Heart right ventricle (tissue), 16 donors: ENCODE data around the gene MRPL41. TPM values are rescaled to one million over a fixed set of nuclear protein-coding genes. Genes with fewer than 3 reads are reported as not detected.
A peak's percentile ranks its signal among the peaks of the same experiment; 100 is the strongest.
"Not testable (repeated sequence)": the region's sequence is repeated elsewhere in the genome, so short reads cannot be mapped to it uniquely, and the experiment has no call there.

ENCODE experiments used
- ATAC-seq, 8 donors: fragments of 200-7000 bp; cut with Tn5 transposase; one replicate each; pipeline ENCODE4 v1.9.1; 2020; ENCODE audit warnings: mild to moderate bottlenecking in 8 of 8, moderate library complexity in 8 of 8, moderate number of reproducible peaks in 1 of 8
- DNase-seq, 2 donors: peaks; one replicate each; pipeline ENCODE4 v3.0.0-alpha.2; 2020
- H3K27ac ChIP-seq, 10 donors: fragments of 200-600 bp; sonication (generic) in 2 of 10; one replicate each; pipeline versions ENCODE4 v1.5.0 to v1.8.0; 2020 to 2022; ENCODE audit warnings: mild to moderate bottlenecking in 3 of 10
- H3K27me3 ChIP-seq, 7 donors: fragments of 200-600 bp; one replicate each; pipeline ENCODE4 v1.8.0; 2021 to 2022; ENCODE audit warnings: mild to moderate bottlenecking in 2 of 7
- H3K36me3 ChIP-seq, 9 donors: fragments of 200-600 bp; sonication (generic) in 1 of 9; one replicate each; pipeline versions ENCODE4 v1.5.0 to v1.8.0; 2020 to 2022; ENCODE audit warnings: mild to moderate bottlenecking in 2 of 9
- H3K4me1 ChIP-seq, 9 donors: fragments of 200-600 bp; sonication (generic) in 1 of 9; one replicate each; pipeline versions ENCODE4 v1.5.0 to v1.8.0; 2020 to 2022; ENCODE audit warnings: mild to moderate bottlenecking in 4 of 9
- H3K4me3 ChIP-seq, 10 donors: fragments of 200-600 bp; sonication (generic) in 2 of 10; one replicate each; pipeline versions ENCODE4 v1.5.0 to v1.8.0; 2020 to 2022; ENCODE audit warnings: mild to moderate bottlenecking in 7 of 10, moderate library complexity in 2 of 10
- H3K9me3 ChIP-seq, 11 donors: fragments of 200-600 bp in 10 of 11; sonication (generic) in 2 of 11; one replicate each; pipeline versions ENCODE4 v1.5.0 to v1.8.0; 2013 to 2022; ENCODE audit warnings: mild to moderate bottlenecking in 2 of 11, control low read depth in 1 of 11, moderate library complexity in 1 of 11
- WGBS, 2 donors: extraction: QIAGEN DNeasy Blood & Tissue Kit; methylation state at CpG; one replicate each; pipeline ENCODE4 v1.1.7; 2013; ENCODE audit warnings: inconsistent platforms in 1 of 2; 5-methylcytosine and 5-hydroxymethylcytosine counted together
- intact Hi-C, 10 donors: fragments of 100-400 bp; cut with DNase I; formaldehyde crosslinking; loops; one replicate each; pipeline versions ENCODE4 v1.11.1 to v1.14.2; 2022
- polyA plus RNA-seq, 2 donors: library from polyadenylated mRNA; stranded (reverse); fragments of 200-250 nt; gene quantifications; one replicate each; pipeline ENCODE4 v1.2.3, GENCODE V29; 2013
- total RNA-seq, 10 donors: library from RNA; stranded (reverse); fragmentation: NEBNext Ultra II Directional in 3 of 10; extraction: Animal tissue kit (Norgen Biotek cat#: 25700) in 3 of 10; gene quantifications; one replicate each; pipeline versions ENCODE4 v1.2.1 to v1.2.4, GENCODE V29; 2021 to 2023
- TF ChIP-seq, protein P1 (sequence below), 9 donors: fragments of 200-600 bp; sonication (generic) in 2 of 9; IDR thresholded peaks; one replicate each; pipeline versions ENCODE4 v1.5.0 to v1.8.0; 2021 to 2022; ENCODE audit warnings: antibody characterized with exemption in 9 of 9, mild to moderate bottlenecking in 5 of 9, moderate library complexity in 1 of 9
- donor health status: Arrhythmogenic right ventricular cardiomyopathy.
- donor health status: ischemic (EF 13 %, LVEDD 7.1; RV severe dilation, severe dysfunction).
- donor health status: healthy with polysubstance abuse.
- donor health status: DM: no; HTN: yes; CAD: no.
- donor health status: DM: no; HTN: no; CAD: no.
- donor health status: ischemic (EF 25% LVEDD 6.9; RV normal size, moderate dysfunction).
- donor health status: ischemic (EF 25% LVEDD 5.7; RV mildly dilated, moderate dysfunction).
- donor health status: healthy.
- donor health status: DM: yes; HTN: yes; CAD: no.
- donor health status: Ischemic cardiomyopathy.
- donor health status: ischemic (EF 35%, LVEDD 5.7; RV mildly dilated, moderate dysfunction).
- donor health status: nonischemic (EF 11% LVEDD 7.7; RV severe dilation, severe dysfunction).
- donor health status: DM: yes; HTN: yes; CAD: no.
- donor health status: PGD.
- donor health status: ischemic (EF 29% LVEDD 5.4; RV normal size, mild dysfunction).
- donor health status: nonischemic (EF 23%, LVEDD 6.1; RV moderate dilation, normal function).

MRPL41 gene
- total and polyA plus RNA-seq, 12 donors: 133 to 1,052 (median 215) TPM

DNA sequence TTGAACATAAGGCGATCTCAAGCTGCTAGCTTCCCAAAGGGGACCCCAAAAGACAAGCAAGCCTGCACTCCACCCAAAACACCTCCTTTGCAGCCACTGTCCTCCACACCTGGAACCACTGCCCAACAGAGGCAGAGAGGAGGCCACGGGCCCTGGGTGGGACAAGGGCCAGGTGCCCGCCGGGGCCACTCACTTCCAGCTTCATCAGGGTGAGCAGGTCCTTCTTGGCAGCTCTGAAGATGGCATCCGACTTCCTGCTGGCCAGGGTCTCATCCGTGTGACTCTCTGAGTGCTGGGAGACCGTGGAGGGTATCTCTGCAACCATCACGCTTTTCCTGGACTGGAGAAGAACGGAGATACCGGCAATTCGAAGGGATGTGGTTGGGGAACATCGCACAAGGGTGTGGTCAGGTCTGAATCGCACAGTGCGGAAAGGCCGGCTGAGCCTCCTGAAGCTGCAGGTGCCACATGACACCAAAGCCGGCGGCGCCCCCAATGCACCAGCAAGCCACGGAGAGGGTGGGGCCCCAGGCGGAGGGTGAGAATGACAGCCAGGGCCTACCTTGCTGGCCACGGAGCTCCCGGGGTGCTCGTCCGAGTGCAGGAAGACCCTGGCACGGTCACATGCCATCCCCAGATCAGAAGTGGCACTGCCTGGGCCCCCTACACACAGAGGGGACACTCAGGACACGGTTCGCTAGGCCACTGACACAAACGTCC is 46.1 kb upstream of the MRPL41 start:
- 92 to 95% methylated on average over 28 of the region's 28 CpGs for WGBS, 2 donors
- Histone ChIP-seq H3K4me1 (no peaks in the 10 kb centered on the region), H3K27ac (no peak overlapping the region), H3K36me3 (peaks cover 0 to 15% (median 0%) of the 10 kb centered on the region in 9 donors), H3K27me3 (no peaks in the 10 kb centered on the region), H3K4me3 (no peak overlapping the region), H3K9me3 (peaks cover 0 to 3% (median 0%) of the 10 kb centered on the region in 11 donors)
- peak in 1 of 8 donors; percentile 39 for ATAC-seq
- no peak for DNase-seq
- TF ChIP-seq, protein P1, sequence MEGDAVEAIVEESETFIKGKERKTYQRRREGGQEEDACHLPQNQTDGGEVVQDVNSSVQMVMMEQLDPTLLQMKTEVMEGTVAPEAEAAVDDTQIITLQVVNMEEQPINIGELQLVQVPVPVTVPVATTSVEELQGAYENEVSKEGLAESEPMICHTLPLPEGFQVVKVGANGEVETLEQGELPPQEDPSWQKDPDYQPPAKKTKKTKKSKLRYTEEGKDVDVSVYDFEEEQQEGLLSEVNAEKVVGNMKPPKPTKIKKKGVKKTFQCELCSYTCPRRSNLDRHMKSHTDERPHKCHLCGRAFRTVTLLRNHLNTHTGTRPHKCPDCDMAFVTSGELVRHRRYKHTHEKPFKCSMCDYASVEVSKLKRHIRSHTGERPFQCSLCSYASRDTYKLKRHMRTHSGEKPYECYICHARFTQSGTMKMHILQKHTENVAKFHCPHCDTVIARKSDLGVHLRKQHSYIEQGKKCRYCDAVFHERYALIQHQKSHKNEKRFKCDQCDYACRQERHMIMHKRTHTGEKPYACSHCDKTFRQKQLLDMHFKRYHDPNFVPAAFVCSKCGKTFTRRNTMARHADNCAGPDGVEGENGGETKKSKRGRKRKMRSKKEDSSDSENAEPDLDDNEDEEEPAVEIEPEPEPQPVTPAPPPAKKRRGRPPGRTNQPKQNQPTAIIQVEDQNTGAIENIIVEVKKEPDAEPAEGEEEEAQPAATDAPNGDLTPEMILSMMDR (IDR thresholded peaks at IDR 0.05): no peak
- intact Hi-C loops: no loop called here

DNA sequence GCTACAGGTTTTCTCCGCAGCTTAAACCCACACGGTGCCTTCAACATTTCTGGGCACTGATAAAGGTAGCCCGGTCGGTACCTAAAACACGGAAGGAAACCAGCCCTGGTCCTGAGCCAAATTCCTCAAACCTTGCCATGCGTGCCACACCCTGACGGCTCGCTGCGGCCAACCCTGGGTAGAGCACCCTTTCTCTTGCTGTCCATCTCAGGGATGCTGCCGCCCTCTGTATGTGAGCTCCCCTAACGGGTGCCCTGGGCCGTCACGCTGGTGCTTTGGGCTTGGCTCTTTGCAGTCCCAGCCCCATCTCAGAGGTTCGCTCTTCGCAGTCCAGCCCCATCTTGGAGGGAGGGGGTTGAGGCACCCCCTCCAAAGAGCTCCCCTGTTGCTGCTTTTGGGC is 45.4 kb upstream of the MRPL41 start:
- H3K27ac ChIP-seq: no peak overlapping the region
- peaks cover 0 to 8% (median 0%) of the 10 kb centered on the region in 9 donors for H3K36me3 ChIP-seq
- DNase-seq (no peak), ATAC-seq (peak in 3 of 8 donors; percentile 18 to 38 (median 22))
- TF ChIP-seq, protein P1 (IDR thresholded peaks at IDR 0.05): no peak
- WGBS, 2 donors: 87 to 90% methylated on average over 15 of the region's 15 CpGs
- peaks cover 0 to 3% (median 0%) of the 10 kb centered on the region in 11 donors for H3K9me3 ChIP-seq
- H3K27me3 ChIP-seq: no peaks in the 10 kb centered on the region
- intact Hi-C loops: no loop called here
- no peaks in the 10 kb centered on the region for H3K4me1 ChIP-seq
- H3K4me3 ChIP-seq: no peak overlapping the region

DNA sequence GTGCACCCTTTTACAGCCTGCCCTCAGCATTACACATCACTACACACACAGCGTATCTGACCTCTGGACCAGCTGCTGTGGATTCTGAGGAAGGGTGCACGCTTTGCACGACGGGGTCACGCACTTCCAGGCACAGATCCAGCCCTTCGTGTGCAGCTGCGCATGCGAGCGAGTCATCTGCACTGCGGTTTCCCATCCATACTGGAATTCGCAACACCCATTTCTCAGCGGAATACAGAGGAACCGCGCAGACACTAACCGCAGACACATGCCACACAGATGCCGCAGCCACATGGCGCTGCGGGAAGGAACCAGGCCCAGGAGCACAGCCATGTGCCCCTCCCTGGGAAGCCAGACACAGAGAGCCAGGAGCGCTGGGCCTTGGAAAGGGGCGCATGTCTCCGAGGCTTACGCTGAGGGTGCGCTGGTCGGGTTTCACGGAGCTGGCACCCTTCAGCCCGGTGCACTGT is 44.9 kb upstream of the MRPL41 start:
- no peak overlapping the region for H3K4me3 ChIP-seq
- peaks cover 0 to 4% (median 0%) of the 10 kb centered on the region in 9 donors for H3K36me3 ChIP-seq
- peaks cover 0 to 3% (median 0%) of the 10 kb centered on the region in 11 donors for H3K9me3 ChIP-seq
- intact Hi-C loops: no loop called here
- DNase-seq (no peak), ATAC-seq (peak in 5 of 8 donors; percentile 20 to 38 (median 31))
- H3K27me3 ChIP-seq: no peaks in the 10 kb centered on the region
- 85% methylated on average over 26 of the region's 26 CpGs for WGBS, 2 donors
- H3K27ac ChIP-seq: no peak overlapping the region
- H3K4me1 ChIP-seq: no peaks in the 10 kb centered on the region
- TF ChIP-seq, protein P1 (IDR thresholded peaks at IDR 0.05): no peak

DNA sequence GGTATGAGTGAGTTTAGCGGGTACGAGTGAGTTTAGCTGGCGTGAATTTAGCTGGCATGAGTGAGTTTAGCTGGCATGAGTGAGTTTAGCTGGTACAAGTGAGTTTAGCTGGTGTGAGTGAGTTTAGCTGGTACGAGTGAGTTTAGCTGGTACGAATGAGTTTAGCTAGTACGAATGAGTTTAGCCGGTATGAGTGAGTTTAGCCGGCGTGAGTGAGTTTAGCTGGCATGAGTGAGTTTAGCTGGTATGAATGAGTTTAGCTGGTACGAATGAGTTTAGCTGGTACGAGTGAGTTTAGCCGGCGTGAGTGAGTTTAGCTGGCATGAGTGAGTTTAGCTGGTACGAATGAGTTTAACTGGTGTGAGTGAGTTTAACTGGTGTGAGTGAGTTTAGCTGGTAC is 42.5 kb upstream of the MRPL41 start:
- Histone ChIP-seq H3K27me3 (no peaks in the 10 kb centered on the region), H3K36me3 (peaks cover 0 to 3% (median 0%) of the 10 kb centered on the region in 9 donors), H3K9me3 (peaks cover 0 to 3% (median 0%) of the 10 kb centered on the region in 11 donors), H3K4me1 (no peaks in the 10 kb centered on the region), H3K27ac (no peak overlapping the region), H3K4me3 (no peak overlapping the region)
- intact Hi-C loops: no loop called here
- no peak for DNase-seq
- ATAC-seq: no peak
- WGBS, 2 donors: 81 to 87% methylated on average over 14 of the region's 14 CpGs
- TF ChIP-seq, protein P1 (IDR thresholded peaks at IDR 0.05): no peak

DNA sequence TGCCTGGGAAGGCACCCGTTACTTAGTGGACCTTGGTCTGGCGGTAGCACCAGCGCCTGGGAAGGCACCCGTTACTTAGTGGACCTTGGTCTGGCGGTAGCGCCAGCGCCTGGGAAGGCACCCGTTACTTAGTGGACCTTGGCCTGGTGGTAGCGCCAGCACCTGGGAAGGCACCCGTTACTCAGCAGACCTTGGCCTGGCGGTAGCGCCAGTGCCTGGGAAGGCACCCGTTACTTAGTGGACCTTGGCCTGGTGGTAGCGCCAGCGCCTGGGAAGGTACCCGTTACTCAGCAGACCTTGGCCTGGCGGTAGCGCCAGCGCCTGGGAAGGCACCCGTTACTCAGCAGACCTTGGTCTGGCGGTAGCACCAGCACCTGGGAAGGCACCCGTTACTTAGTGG is 40.6 kb upstream of the MRPL41 start:
- H3K36me3 ChIP-seq, H3K4me3 ChIP-seq, H3K4me1 ChIP-seq, H3K27me3 ChIP-seq, DNase-seq, intact Hi-C loops, ATAC-seq, H3K27ac ChIP-seq, H3K9me3 ChIP-seq: not testable (repeated sequence)
- 94% methylated on average over 22 of the region's 22 CpGs for WGBS, 2 donors
